ENCODE data around the gene UBASH3A.

- TF ChIP-seq CTCF (IDR thresholded peaks at IDR 0.05; ENCODE audit: borderline replicate concordance, extremely low read depth, low read length, poor library complexity, severe bottlenecking), result no peak
- TF ChIP-seq EZH2 (IDR thresholded peaks at IDR 0.05; ENCODE audit: borderline replicate concordance, low read depth, low read length, severe bottlenecking), result no peak
Observed at GRCh38 chr21:42358261-42358660, 45.4 kb upstream of the UBASH3A start.
